ENCODE results near the gene GUCA2A. TPM values are rescaled to one million over a fixed set of nuclear protein-coding genes. Genes with fewer than 3 reads are reported as not detected.

The GUCA2A gene
- total and polyA plus RNA-seq, 2 donors = 0.57 to 3.2 TPM

- DNase-seq (ENCODE audit: low read depth in 6 of 9, low spot score in 9 of 9) = no peak
- H3K9me3 ChIP-seq (ENCODE audit: control insufficient read depth in 2 of 2, insufficient read depth in 1 of 2, low read length in 1 of 2) = no peaks in the 10 kb centered on the region
- WGBS = 98% methylated on average over 3 of the region's 3 CpGs
Observed at GRCh38 chr1:42195841-42196240, 31.3 kb upstream of the GUCA2A start.

GRCh38 chr1:42192106-42192505 is 27.6 kb upstream of the GUCA2A start:
- no peak overlapping the region for H3K4me3 ChIP-seq (ENCODE audit: low read length in 2 of 2)
- H3K36me3 ChIP-seq (ENCODE audit: control insufficient read depth in 2 of 2, insufficient read depth in 2 of 2, low read length in 1 of 2) = peaks cover 15 to 43% of the 10 kb centered on the region in 2 donors
- no peak for DNase-seq (ENCODE audit: low read depth in 6 of 9, low spot score in 9 of 9)
- no peak overlapping the region for H3K27ac ChIP-seq (ENCODE audit: low read depth in 1 of 2, low read length in 1 of 2)
- no peaks in the 10 kb centered on the region for H3K4me1 ChIP-seq (ENCODE audit: control insufficient read depth in 2 of 2, insufficient read depth in 2 of 2, low read length in 2 of 2)
- no peaks in the 10 kb centered on the region for H3K9me3 ChIP-seq (ENCODE audit: control insufficient read depth in 2 of 2, insufficient read depth in 1 of 2, low read length in 1 of 2)
- WGBS = 97% methylated on average over 4 of the region's 4 CpGs
- H3K27me3 ChIP-seq (ENCODE audit: control insufficient read depth in 2 of 2, insufficient read depth in 1 of 2, low read length in 1 of 2) = no peaks in the 10 kb centered on the region

More at GRCh38 chr1:42195841-42196240, 31.3 kb upstream of the GUCA2A start:
- Histone ChIP-seq H3K4me1 (ENCODE audit: control insufficient read depth in 2 of 2, insufficient read depth in 2 of 2, low read length in 2 of 2) (no peaks in the 10 kb centered on the region), H3K27ac (ENCODE audit: low read depth in 1 of 2, low read length in 1 of 2) (no peak overlapping the region), H3K4me3 (ENCODE audit: low read length in 2 of 2) (no peak overlapping the region), H3K27me3 (ENCODE audit: control insufficient read depth in 2 of 2, insufficient read depth in 1 of 2, low read length in 1 of 2) (no peaks in the 10 kb centered on the region), H3K36me3 (ENCODE audit: control insufficient read depth in 2 of 2, insufficient read depth in 2 of 2, low read length in 1 of 2) (peaks cover 12 to 51% of the 10 kb centered on the region in 2 donors)

- Histone ChIP-seq H3K27me3 (ENCODE audit: control insufficient read depth in 2 of 2, insufficient read depth in 1 of 2, low read length in 1 of 2) (no peaks in the 10 kb centered on the region), H3K4me3 (ENCODE audit: low read length in 2 of 2) (no peak overlapping the region), H3K4me1 (ENCODE audit: control insufficient read depth in 2 of 2, insufficient read depth in 2 of 2, low read length in 2 of 2) (no peaks in the 10 kb centered on the region), H3K36me3 (ENCODE audit: control insufficient read depth in 2 of 2, insufficient read depth in 2 of 2, low read length in 1 of 2) (peaks cover 15 to 42% of the 10 kb centered on the region in 2 donors), H3K9me3 (ENCODE audit: control insufficient read depth in 2 of 2, insufficient read depth in 1 of 2, low read length in 1 of 2) (no peaks in the 10 kb centered on the region), H3K27ac (ENCODE audit: low read depth in 1 of 2, low read length in 1 of 2) (no peak overlapping the region)
- DNase-seq (ENCODE audit: low read depth in 6 of 9, low spot score in 9 of 9) = no peak
- WGBS = 98% methylated on average over 8 of the region's 8 CpGs
Observed at GRCh38 chr1:42191319-42191718, 26.8 kb upstream of the GUCA2A start.

- Histone ChIP-seq H3K4me3 (ENCODE audit: low read length in 2 of 2) (no peak overlapping the region), H3K27me3 (ENCODE audit: control insufficient read depth in 2 of 2, insufficient read depth in 1 of 2, low read length in 1 of 2) (no peaks in the 10 kb centered on the region), H3K36me3 (ENCODE audit: control insufficient read depth in 2 of 2, insufficient read depth in 2 of 2, low read length in 1 of 2) (peaks cover 9 to 41% of the 10 kb centered on the region in 2 donors), H3K4me1 (ENCODE audit: control insufficient read depth in 2 of 2, insufficient read depth in 2 of 2, low read length in 2 of 2) (no peaks in the 10 kb centered on the region), H3K27ac (ENCODE audit: low read depth in 1 of 2, low read length in 1 of 2) (no peak overlapping the region), H3K9me3 (ENCODE audit: control insufficient read depth in 2 of 2, insufficient read depth in 1 of 2, low read length in 1 of 2) (no peaks in the 10 kb centered on the region)
- 98% methylated on average over 6 of the region's 6 CpGs for WGBS
- DNase-seq (ENCODE audit: low read depth in 6 of 9, low spot score in 9 of 9) = no peak
Observed at GRCh38 chr1:42189931-42190853, 25.6 kb upstream of the GUCA2A start.

DNA sequence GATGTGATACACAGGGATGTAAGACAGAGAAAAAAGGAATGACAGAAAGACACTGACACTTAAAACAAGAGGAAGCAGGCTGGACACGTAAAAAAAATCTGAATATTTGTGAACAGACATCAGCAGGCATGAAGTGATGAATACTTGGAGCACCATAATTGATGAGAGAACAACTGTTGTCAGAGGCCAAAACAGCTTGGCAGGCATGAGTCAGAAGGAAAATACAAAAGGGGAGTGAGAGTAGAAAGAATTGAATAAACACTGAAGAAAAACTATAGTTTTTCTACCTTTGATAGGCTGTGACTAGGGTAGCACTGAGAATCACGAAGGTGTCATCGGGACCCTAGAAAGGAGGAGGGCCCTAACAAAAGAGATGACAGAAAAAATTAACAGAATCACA is 21.6 kb upstream of the GUCA2A start:
- Histone ChIP-seq H3K27me3 (ENCODE audit: control insufficient read depth in 2 of 2, insufficient read depth in 1 of 2, low read length in 1 of 2) (no peaks in the 10 kb centered on the region), H3K27ac (ENCODE audit: low read depth in 1 of 2, low read length in 1 of 2) (no peak overlapping the region), H3K4me3 (ENCODE audit: low read length in 2 of 2) (no peak overlapping the region), H3K4me1 (ENCODE audit: control insufficient read depth in 2 of 2, insufficient read depth in 2 of 2, low read length in 2 of 2) (no peaks in the 10 kb centered on the region), H3K9me3 (ENCODE audit: control insufficient read depth in 2 of 2, insufficient read depth in 1 of 2, low read length in 1 of 2) (no peaks in the 10 kb centered on the region), H3K36me3 (ENCODE audit: control insufficient read depth in 2 of 2, insufficient read depth in 2 of 2, low read length in 1 of 2) (peaks cover 22 to 33% of the 10 kb centered on the region in 2 donors)
- 95% methylated on average over 3 of the region's 3 CpGs for WGBS
- no peak for DNase-seq (ENCODE audit: low read depth in 6 of 9, low spot score in 9 of 9)

DNA sequence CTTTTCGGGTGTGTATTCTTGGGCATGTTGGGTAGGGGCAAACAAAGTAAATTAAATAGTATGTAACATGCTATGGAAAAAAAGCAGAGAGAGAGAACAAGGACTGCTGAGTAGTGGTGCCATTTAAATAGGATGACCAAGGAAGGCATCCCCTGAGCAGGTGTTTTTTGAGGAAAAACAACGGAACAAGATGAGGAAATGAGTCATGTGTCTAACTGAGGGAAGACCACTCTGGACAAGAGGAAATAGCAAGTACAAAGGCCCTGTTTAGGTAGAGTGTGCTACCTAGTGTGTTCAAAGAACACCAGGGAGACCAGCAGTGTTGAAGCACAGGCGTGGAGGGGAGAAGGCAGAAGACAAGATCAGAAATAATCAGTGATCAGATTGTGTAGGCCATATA is 20.1 kb upstream of the GUCA2A start:
- 95% methylated on average over 3 of the region's 3 CpGs for WGBS
- Histone ChIP-seq H3K27me3 (ENCODE audit: control insufficient read depth in 2 of 2, insufficient read depth in 1 of 2, low read length in 1 of 2) (no peaks in the 10 kb centered on the region), H3K9me3 (ENCODE audit: control insufficient read depth in 2 of 2, insufficient read depth in 1 of 2, low read length in 1 of 2) (no peaks in the 10 kb centered on the region), H3K4me3 (ENCODE audit: low read length in 2 of 2) (no peak overlapping the region), H3K27ac (ENCODE audit: low read depth in 1 of 2, low read length in 1 of 2) (no peak overlapping the region), H3K36me3 (ENCODE audit: control insufficient read depth in 2 of 2, insufficient read depth in 2 of 2, low read length in 1 of 2) (peaks cover 27% of the 10 kb centered on the region in 2 donors), H3K4me1 (ENCODE audit: control insufficient read depth in 2 of 2, insufficient read depth in 2 of 2, low read length in 2 of 2) (peaks cover 0 to 7% of the 10 kb centered on the region in 2 donors)
- DNase-seq (ENCODE audit: low read depth in 6 of 9, low spot score in 9 of 9) = no peak

DNA sequence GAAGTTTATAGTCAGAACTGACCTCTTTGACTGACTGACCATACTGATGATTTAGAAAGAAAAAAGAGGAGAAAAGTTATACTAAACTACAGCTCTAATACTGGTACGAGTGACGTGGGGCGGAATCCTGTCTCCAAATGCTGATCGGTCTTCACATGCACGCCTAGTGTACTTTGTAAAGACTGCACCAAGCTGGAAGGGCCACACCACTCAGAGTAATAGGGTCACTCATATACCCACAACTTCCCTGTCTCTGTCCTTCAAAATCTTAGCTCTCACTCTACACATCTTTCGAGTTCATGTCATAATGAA is 19.4 kb upstream of the GUCA2A start:
- no peaks in the 10 kb centered on the region for H3K9me3 ChIP-seq (ENCODE audit: control insufficient read depth in 2 of 2, insufficient read depth in 1 of 2, low read length in 1 of 2)
- H3K27me3 ChIP-seq (ENCODE audit: control insufficient read depth in 2 of 2, insufficient read depth in 1 of 2, low read length in 1 of 2) = no peaks in the 10 kb centered on the region
- no peak for DNase-seq (ENCODE audit: low read depth in 6 of 9, low spot score in 9 of 9)
- no peak overlapping the region for H3K27ac ChIP-seq (ENCODE audit: low read depth in 1 of 2, low read length in 1 of 2)
- peaks cover 27 to 30% of the 10 kb centered on the region in 2 donors for H3K36me3 ChIP-seq (ENCODE audit: control insufficient read depth in 2 of 2, insufficient read depth in 2 of 2, low read length in 1 of 2)
- peaks cover 0 to 11% of the 10 kb centered on the region in 2 donors for H3K4me1 ChIP-seq (ENCODE audit: control insufficient read depth in 2 of 2, insufficient read depth in 2 of 2, low read length in 2 of 2)
- WGBS = 98% methylated on average over 6 of the region's 6 CpGs
- H3K4me3 ChIP-seq (ENCODE audit: low read length in 2 of 2) = no peak overlapping the region

GRCh38 chr1:42183210-42183956 is 18.8 kb upstream of the GUCA2A start:
- Histone ChIP-seq H3K27me3 (ENCODE audit: control insufficient read depth in 2 of 2, insufficient read depth in 1 of 2, low read length in 1 of 2) (no peaks in the 10 kb centered on the region), H3K4me3 (ENCODE audit: low read length in 2 of 2) (no peak overlapping the region), H3K4me1 (ENCODE audit: control insufficient read depth in 2 of 2, insufficient read depth in 2 of 2, low read length in 2 of 2) (peaks cover 0 to 11% of the 10 kb centered on the region in 2 donors), H3K27ac (ENCODE audit: low read depth in 1 of 2, low read length in 1 of 2) (no peak overlapping the region), H3K36me3 (ENCODE audit: control insufficient read depth in 2 of 2, insufficient read depth in 2 of 2, low read length in 1 of 2) (peaks cover 27 to 31% of the 10 kb centered on the region in 2 donors), H3K9me3 (ENCODE audit: control insufficient read depth in 2 of 2, insufficient read depth in 1 of 2, low read length in 1 of 2) (no peaks in the 10 kb centered on the region)
- WGBS = 86% methylated on average over 3 of the region's 7 CpGs
- DNase-seq (ENCODE audit: low read depth in 6 of 9, low spot score in 9 of 9) = no peak

DNA sequence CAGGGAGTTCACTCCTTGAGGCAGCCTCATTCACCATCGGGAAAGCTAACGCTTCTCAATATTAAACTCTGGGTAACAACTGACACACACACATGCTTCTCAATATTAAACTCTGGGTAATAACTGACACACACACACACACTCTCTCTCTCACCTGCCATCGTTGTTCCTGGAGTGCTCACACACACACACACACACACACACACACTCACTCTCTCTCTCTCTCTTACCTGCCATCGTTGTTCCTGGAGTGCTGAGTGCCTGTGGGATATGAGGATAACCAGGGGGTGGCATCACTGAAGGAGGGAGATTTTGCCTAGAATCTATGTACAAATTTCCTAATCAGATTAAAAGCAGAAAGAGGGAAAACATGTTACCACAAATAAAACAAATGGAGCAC is 17.1 kb upstream of the GUCA2A start:
- Histone ChIP-seq H3K36me3 (ENCODE audit: control insufficient read depth in 2 of 2, insufficient read depth in 2 of 2, low read length in 1 of 2) (peaks cover 27 to 33% of the 10 kb centered on the region in 2 donors), H3K27ac (ENCODE audit: low read depth in 1 of 2, low read length in 1 of 2) (no peak overlapping the region), H3K9me3 (ENCODE audit: control insufficient read depth in 2 of 2, insufficient read depth in 1 of 2, low read length in 1 of 2) (no peaks in the 10 kb centered on the region), H3K27me3 (ENCODE audit: control insufficient read depth in 2 of 2, insufficient read depth in 1 of 2, low read length in 1 of 2) (no peaks in the 10 kb centered on the region), H3K4me1 (ENCODE audit: control insufficient read depth in 2 of 2, insufficient read depth in 2 of 2, low read length in 2 of 2) (peaks cover 0 to 11% of the 10 kb centered on the region in 2 donors), H3K4me3 (ENCODE audit: low read length in 2 of 2) (no peak overlapping the region)
- DNase-seq (ENCODE audit: low read depth in 6 of 9, low spot score in 9 of 9) = no peak
- 98% methylated on average over 4 of the region's 4 CpGs for WGBS

All from thymus (tissue), 11 donors.